Adipose tissue (tissue), 3 donors: ENCODE data around the gene AADAT. TPM values are rescaled to one million over a fixed set of nuclear protein-coding genes. Genes with fewer than 3 reads are reported as not detected.
"Not testable (repeated sequence)": the region's sequence is repeated elsewhere in the genome, so short reads cannot be mapped to it uniquely, and the experiment has no call there.

Experiments used
- H3K27ac ChIP-seq: one replicate; pipeline ENCODE4 v1.5.1; 2013; ENCODE audit warnings: low read depth, low read length
- WGBS, 3 donors: extraction: QIAGEN DNeasy Blood & Tissue Kit; methylation state at CpG; one replicate each; pipeline ENCODE4 v1.1.7; 2013; 5-methylcytosine and 5-hydroxymethylcytosine counted together
- polyA plus RNA-seq, 3 donors: library from polyadenylated mRNA; stranded (reverse); fragments of 200-250 nt; gene quantifications; one replicate each; pipeline ENCODE4 v1.2.3, GENCODE V29; 2013
- donor health status: healthy with polysubstance abuse.
- donor health status: Bipolar disorder and iron deficiency.
- donor health status: healthy.

AADAT gene
- polyA plus RNA-seq, result 1 to 10 TPM; 1.7 to 4.3 (median 2.3) TPM

GRCh38 chr4:170089668-170090351 lies at the start of gene AADAT:
AADAT (minus strand) TSS chr4:170089956; CDS start chr4:170089690, 266 bp downstream.
- H3K27ac ChIP-seq, result no peak within 1 kb of the TSS
- WGBS, 3 donors, result 0 to 1% (median 0%) methylated on average over 61 to 80 of the region's 80 CpGs

- WGBS, 3 donors, result 5 to 7% (median 7%) methylated on average over 15 of the region's 15 CpGs
- H3K27ac ChIP-seq, result no peak overlapping the region
These were observed 48.9 kb upstream of the AADAT start for GRCh38 chr4:170138580-170139194.

- no peak overlapping the region for H3K27ac ChIP-seq
- WGBS, 3 donors, result 67 to 81% (median 76%) methylated on average over 3 of the region's 3 CpGs
These were observed 48.2 kb upstream of the AADAT start for GRCh38 chr4:170137927-170138326.

DNA sequence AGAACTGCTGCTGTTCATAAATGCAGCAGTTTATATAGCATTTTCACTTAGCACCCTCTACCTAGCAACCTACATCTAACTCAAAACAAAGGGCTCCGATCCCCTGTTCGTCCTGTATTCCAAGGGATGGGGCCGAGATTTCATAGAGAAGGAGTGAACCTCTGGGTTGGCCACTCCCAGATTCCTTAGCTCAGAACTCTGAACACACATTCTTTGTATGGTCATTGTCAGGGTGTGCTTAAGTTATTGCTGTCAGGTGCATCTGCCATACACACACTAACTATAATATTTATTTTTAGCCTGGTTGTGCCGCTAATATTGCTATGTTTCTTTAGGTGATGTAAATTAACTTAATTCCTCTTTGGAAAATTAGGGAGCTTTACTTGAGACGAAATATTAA lies 47.7 kb upstream of the AADAT start:
- WGBS, 3 donors, result 55 to 65% (median 63%) methylated on average over 5 of the region's 5 CpGs
- H3K27ac ChIP-seq, result no peak overlapping the region

- no peak overlapping the region for H3K27ac ChIP-seq
- WGBS, 3 donors, result 78 to 80% (median 80%) methylated on average over 2 of the region's 2 CpGs
These were observed 45.1 kb upstream of the AADAT start for GRCh38 chr4:170134821-170135220.

- WGBS, 3 donors, result 71 to 84% (median 80%) methylated on average over 9 of the region's 9 CpGs
- no peak overlapping the region for H3K27ac ChIP-seq
These were observed 38.6 kb upstream of the AADAT start for GRCh38 chr4:170128219-170128804.

DNA sequence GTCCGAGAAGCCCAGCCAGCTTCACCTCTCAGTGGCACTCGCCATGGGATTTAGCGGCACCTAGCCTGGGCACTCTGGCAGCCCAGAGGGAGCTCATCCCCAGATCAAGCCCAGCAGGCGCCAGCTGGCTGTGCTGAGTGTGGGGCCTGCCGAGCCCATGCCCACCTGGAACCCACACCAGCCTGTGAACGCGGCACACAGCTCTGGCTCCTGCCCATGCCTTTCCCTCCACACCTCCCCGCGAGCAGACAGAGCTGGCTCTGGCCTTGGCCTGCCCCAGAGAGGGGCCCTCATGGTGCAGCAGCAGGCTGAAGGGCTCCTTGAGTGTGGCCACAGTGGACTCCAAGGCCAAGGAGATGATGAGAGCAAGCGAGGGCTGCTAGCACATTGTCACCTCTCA lies 38.0 kb upstream of the AADAT start:
- WGBS, 3 donors, result 93 to 97% (median 95%) methylated on average over 10 of the region's 10 CpGs
- no peak overlapping the region for H3K27ac ChIP-seq

- no peak overlapping the region for H3K27ac ChIP-seq
These were observed 34.6 kb upstream of the AADAT start for GRCh38 chr4:170124406-170124805.

DNA sequence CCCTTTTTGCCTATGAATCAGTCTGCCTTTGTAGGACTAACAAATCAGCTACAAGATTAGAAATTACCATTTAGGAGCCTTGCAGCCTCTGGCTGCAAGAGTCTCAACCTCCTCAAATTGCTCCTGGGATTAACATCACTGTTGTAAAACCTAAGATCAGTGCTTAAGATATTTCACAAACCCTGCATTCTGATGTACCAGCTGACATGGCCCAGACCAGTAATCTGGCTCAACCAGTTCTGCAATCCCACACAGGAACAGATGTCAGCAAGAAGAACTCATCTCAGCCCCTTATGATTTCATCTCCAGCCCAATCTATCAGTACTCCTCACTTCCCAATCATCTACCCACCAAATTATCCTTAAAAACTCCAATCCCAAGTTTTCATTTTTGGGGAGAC lies 32.5 kb upstream of the AADAT start:
- no peak overlapping the region for H3K27ac ChIP-seq

GRCh38 chr4:170114636-170115035 lies 24.9 kb upstream of the AADAT start:
- WGBS, 3 donors, result 86 to 89% (median 86%) methylated on average over 4 of the region's 4 CpGs
- no peak overlapping the region for H3K27ac ChIP-seq

- H3K27ac ChIP-seq, result not testable (repeated sequence)
- 31 to 59% (median 40%) methylated on average over 1 of the region's 1 CpG for WGBS, 3 donors
These were observed 24.4 kb upstream of the AADAT start for GRCh38 chr4:170114183-170114582.

GRCh38 chr4:170111546-170111945 lies 21.8 kb upstream of the AADAT start:
- 88 to 99% (median 92%) methylated on average over 3 of the region's 3 CpGs for WGBS, 3 donors
- no peak overlapping the region for H3K27ac ChIP-seq

- H3K27ac ChIP-seq, result no peak overlapping the region
- 75 to 85% (median 83%) methylated on average over 2 of the region's 2 CpGs for WGBS, 3 donors
These were observed 21.3 kb upstream of the AADAT start for GRCh38 chr4:170111085-170111484.

GRCh38 chr4:170110285-170110672 lies 20.5 kb upstream of the AADAT start:
- H3K27ac ChIP-seq, result no peak overlapping the region
- 48 to 62% (median 62%) methylated on average over 5 of the region's 5 CpGs for WGBS, 3 donors

DNA sequence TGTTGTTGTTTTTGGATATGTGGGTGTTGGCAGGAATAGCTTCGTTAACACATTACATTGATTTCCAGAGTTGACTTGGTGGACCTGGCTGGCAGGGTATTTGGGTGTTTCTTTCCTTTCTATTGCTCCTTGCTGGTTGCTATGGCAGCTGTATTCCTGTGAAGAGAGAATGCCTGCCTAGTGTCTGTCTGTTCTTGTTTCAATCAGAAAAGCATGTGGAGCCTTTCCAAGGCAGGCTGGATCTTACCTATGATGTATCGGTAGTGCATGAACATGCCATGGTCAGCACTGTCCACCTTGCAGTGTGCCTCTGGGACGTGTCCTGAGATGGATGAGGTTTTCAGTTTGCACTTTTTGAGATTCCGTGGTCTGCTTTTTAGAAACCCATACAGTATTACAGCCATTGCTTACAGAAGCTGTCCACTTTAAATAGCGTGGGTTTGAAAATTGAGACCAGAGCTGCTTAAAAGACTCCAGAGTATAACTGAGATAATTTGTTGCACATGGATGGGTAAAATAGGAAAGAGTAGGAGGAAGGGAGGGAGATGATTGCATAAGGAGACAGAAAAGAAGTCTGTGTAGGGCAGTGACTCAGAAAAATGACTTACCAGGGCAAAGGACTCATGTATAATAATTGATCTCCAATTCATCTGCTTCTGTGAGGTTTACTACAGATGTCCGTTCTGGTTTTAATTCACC lies 20.0 kb upstream of the AADAT start:
- H3K27ac ChIP-seq, result no peak overlapping the region
- WGBS, 3 donors, result 48 to 61% (median 56%) methylated on average over 6 of the region's 6 CpGs

DNA sequence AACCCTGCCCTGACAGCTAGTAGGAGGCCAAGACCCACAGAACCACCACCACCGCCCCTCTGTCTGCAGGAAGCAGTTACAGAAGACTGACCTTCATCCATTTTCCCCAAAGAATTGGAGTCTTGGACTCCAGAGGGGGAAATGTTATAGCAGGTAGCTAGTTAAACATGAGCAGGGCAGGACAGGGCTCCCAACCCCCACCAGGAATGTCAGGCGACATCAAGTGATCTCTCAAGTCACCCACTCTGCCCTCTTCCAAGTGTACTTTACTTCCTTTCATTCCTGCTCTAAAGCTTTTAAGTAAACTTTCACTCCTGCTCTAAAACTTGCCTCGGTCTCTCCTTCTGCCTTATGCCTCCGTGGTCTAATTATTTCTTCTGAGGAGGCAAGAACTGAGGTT lies 17.1 kb upstream of the AADAT start:
- 58 to 86% (median 81%) methylated on average over 4 of the region's 4 CpGs for WGBS, 3 donors
- no peak overlapping the region for H3K27ac ChIP-seq

GRCh38 chr4:170102426-170102825 lies 12.7 kb upstream of the AADAT start:
- H3K27ac ChIP-seq, result no peak overlapping the region
- WGBS, 3 donors, result 74 to 90% (median 79%) methylated on average over 1 of the region's 1 CpG

DNA sequence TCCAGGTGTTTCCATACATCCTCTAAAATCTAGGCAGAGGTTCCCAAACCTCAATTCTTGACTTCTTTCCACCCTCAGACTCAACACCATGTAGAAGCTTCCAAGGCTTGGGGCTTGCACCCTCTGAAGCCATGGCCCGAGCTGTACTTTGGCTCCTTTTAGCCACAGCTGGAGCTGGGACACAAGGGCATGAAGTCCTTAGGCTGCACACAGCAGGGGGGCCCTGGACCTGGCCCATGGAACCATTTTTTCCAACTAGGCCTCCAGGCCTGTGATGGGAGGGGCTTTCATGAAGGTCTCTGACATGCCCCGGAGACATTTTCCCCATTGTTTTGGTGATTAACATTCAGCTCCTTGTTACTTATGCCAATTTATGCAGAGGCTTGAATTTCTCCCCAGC lies 8.4 kb upstream of the AADAT start:
- not testable (repeated sequence) for H3K27ac ChIP-seq
- WGBS, 3 donors, result 87 to 93% (median 90%) methylated on average over 2 of the region's 2 CpGs

- H3K27ac ChIP-seq, result no peak overlapping the region
- 83 to 87% (median 84%) methylated on average over 4 of the region's 4 CpGs for WGBS, 3 donors
These were observed 7.9 kb upstream of the AADAT start for GRCh38 chr4:170097681-170098080.
